Right lung (tissue), 10 donors: ENCODE data around the gene ZCCHC18. TPM values are rescaled to one million over a fixed set of nuclear protein-coding genes. Genes with fewer than 3 reads are reported as not detected.
"Not testable (repeated sequence)": the region's sequence is repeated elsewhere in the genome, so short reads cannot be mapped to it uniquely, and the experiment has no call there.

Experiments used
- DNase-seq, 2 donors: peaks; one replicate each; pipeline ENCODE4 v3.0.0-alpha.2; 2013
- long read RNA-seq, 8 donors: transcript quantifications; one replicate each; lab custom pipeline, GENCODE V29; 2026
- polyA plus RNA-seq, 5 donors: library from polyadenylated mRNA; unstranded; fragments of 120-200 nt; gene quantifications; one replicate each; pipeline versions ENCODE4 v1.2.1 to v1.2.3, GENCODE V29; 2013; ENCODE audit warnings: inconsistent platforms in 1 of 5, low replicate concordance in 1 of 5; ENCODE audit not compliant: insufficient read length in 5 of 5, insufficient read depth in 1 of 5

The ZCCHC18 gene
- polyA plus RNA-seq = 1 to 10 TPM; 3.8 to 6.7 (median 4.8) TPM
- long read RNA-seq, donor 1, partial matches to known transcripts = 0 of 3 reads
- long read RNA-seq, donor 1, other reads (novel, unspliced or antisense) = 0 of 3 reads
- long read RNA-seq, donor 2 = 0 reads
- long read RNA-seq, donor 3 = 0 reads
- long read RNA-seq, donor 4 = 0 reads
- long read RNA-seq, donor 5, partial matches to known transcripts = 0 of 8 reads
- long read RNA-seq, donor 5, other reads (novel, unspliced or antisense) = 0 of 8 reads
- long read RNA-seq, donor 6, partial matches to known transcripts = 0 of 1 reads
- long read RNA-seq, donor 6, other reads (novel, unspliced or antisense) = 0 of 1 reads
- long read RNA-seq, donor 7, partial matches to known transcripts = 0 of 1 reads
- long read RNA-seq, donor 7, other reads (novel, unspliced or antisense) = 0 of 1 reads
- long read RNA-seq, donor 8, partial matches to known transcripts = 8 of 10 reads
- long read RNA-seq, donor 8, other reads (novel, unspliced or antisense) = 0 of 10 reads

DNA sequence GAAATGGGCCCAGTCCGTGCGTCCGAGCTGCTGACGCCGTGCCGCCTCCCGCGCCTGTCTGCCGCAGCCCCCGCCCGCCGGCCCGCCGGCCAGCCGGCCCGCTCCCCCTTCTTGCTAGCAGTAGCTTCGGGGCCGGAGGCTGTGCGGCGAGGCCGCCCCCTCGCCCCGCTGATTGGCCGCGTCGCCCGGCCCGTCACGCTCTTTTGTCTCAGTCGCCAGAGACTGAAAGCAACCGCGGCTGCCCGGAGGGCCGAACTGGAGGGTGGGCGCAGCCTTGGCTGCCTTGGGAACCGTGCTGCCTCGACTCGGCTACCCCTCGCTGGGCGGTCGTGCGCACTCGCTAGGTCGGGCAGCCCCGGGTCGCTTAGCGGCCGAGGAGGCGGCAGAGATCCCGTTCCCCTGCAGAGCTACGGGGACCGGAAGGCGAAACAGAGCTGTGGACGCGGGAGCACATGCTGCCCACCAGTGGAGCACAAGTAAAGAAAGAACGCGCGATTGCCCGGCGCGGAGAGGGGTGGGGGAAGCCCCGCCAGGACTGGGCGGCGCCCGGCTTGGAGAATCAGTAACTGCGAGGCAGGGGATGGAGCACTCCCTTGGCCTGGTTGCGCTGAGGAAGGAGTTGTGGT lies at the start of gene ZCCHC18:
ZCCHC18 (plus strand) TSS at position 198 of the 626 bp plus-strand sequence. CDS start 1,589 bp downstream, outside the sequence.
- peak; percentile 67 to 68 for DNase-seq

DNA sequence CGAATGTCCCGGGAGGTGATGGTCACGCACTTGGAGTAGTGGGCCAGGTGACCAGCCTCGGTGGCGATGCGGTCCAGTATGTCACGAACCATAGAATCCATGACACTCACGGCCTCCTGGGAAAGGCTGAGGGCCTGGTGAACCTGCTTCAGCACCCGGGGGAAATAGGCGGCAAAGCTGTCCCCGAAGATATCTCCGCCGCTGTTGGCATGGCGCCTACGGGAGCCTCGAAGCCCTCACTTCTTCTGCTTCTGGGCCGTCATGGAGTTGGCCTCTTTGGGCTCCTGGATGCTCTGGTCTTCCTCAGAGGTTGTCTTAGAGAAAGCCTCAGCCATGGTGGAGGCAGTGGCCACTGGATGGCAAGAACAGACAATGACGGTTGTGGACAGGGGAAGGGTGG lies 49.7 kb upstream of the ZCCHC18 start:
- not testable (repeated sequence) for DNase-seq

DNA sequence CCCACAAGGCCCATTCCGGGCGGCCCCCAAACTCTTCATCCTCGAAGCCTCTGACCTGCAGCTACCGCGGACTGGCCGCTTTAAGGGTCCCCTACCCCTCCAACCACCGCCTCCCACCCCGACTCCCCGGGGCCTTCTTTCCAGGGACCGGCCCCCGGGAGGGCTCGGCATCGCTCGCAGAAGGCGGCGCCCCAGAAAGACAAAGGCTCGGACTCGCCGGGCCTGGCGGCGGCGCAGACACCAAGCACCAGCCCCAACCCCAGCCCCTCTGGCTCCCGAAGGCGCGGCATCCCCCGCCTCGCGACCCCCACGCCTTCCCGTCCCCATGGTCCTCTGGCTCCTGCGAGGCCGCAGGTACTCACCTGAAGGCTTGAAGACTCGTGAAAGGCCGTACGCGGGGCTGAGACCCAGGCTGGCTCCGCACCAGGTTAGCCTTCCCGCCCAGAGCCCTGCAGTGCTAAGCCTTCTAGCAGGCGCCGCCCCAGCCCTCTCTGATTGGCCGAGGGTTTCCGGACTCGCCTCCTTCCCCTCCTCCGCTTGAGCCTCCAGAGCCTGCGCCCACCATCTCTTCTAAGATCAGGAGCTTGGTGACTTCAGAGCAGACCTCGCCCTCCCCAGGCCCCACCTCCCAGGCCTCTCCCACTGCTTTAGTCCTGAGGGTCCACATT lies 36.4 kb upstream of the ZCCHC18 start, which contains the start of gene TMSB15C:
TMSB15C (minus strand) TSS at position 459 of the 668 bp plus-strand sequence.
- not testable (repeated sequence) for DNase-seq

DNA sequence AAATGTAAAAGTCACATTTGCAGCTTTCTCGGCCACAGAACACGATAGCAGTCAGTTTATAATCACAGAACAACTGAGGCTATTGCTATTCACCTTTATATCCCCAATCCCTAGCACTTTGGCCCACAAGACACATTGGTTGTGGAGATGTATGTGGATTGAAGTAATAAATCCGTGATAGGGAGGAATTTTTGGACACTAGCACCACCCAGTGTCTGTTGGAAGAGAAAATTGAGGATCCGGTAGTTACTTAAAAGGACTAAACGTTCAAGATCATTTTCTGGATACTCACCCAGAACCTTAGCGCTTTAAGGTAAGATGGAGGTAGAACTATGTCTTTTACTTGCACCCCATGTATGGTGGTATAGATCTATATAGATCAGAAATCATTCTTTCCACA lies 34.5 kb upstream of the ZCCHC18 start:
- DNase-seq = not testable (repeated sequence)

DNA sequence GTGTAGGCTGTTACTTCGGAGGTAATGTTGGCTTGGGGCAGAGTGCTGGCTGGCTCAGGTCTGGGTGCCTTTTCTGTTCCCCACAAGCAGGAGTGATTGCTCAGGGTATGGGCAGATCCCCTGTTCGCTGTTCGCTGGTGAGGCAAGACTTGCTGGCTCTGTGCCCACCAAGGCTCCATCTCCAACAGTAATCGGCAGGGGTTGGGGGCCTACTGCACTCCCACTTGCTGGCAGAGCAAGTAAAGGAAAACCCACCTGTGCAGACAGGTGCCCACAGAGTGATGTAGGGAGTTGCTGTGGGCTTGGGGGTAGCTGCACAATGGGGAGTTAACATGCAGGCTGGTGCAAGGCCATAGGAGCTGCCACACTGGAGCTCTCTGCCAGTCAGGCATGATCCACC lies 28.3 kb upstream of the ZCCHC18 start:
- DNase-seq = no peak

DNA sequence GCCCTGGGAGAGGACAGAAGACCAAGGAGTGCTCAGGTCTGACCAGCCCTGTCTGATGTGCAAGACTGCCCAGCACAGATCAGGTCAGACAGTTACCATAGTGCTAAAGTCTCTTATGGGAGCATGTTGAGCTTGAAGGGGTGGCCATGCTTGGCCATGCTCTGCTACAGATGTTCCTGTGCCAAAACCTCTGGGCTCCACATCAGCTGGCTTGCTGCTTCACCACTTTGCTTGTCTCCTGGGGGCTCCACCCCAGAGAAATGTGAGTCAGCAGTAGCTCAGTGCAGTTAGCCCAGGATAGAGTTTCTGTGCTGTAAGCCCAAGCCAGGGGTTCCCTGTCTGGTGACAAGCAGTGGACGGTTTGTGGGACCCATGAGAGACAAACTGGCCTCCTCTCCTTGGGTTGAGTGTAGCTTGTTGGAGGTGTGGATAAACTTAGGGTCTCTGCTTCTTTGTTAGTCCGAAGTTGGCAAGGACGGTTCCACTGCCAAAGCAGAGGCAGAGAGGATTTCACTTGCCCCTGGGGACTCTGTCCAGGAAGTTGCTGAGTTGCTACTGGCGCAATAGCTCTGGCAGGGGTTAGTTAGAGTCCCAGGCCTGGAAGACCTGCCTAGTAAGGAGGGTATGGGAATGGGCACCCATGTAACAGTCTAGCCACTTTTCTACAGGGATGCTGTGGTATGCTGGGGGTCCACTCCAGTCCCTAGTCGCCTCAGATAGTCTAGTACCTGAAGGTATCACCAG lies 27.6 kb upstream of the ZCCHC18 start:
- DNase-seq = no peak

DNA sequence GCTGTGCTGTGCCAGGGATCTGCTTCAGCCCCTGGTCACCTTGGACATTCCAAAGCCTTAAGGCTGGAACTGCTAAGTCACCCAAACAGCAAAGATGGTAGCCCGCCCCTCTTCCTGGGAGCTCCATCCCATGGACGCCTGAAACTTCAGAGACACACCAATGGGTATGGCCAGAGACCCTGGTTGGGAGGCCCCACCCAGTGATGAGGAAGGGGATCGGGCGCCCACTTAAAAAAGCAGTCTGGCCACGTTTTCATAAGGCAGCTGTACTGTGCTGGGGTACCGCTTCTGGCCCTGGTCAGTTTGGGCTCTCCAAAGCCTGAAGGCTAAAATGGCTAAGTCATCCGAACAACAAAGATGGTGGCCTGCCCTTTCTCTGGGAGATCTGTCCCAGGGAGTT lies 26.8 kb upstream of the ZCCHC18 start:
- DNase-seq = no peak

DNA sequence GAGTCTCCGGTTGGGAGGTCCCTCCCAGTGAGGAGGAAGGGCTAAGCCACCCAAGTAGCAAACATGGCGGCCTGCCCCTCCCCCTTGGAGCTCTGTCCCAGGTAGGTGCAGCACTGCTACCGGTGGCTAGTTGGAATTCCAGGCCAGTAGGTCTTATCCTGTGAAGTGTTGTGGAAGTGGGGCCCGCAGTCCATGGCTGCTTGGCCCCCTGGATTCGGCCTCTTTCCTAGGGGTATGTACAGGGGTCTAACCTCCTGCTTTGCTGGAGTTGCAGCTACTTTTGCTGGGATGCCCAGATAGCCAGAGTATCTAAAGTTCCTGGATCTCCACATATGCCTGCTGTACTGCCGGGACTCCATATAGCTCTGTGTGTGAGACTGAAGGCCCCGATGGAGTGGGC lies 26.4 kb upstream of the ZCCHC18 start:
- DNase-seq = no peak

DNA sequence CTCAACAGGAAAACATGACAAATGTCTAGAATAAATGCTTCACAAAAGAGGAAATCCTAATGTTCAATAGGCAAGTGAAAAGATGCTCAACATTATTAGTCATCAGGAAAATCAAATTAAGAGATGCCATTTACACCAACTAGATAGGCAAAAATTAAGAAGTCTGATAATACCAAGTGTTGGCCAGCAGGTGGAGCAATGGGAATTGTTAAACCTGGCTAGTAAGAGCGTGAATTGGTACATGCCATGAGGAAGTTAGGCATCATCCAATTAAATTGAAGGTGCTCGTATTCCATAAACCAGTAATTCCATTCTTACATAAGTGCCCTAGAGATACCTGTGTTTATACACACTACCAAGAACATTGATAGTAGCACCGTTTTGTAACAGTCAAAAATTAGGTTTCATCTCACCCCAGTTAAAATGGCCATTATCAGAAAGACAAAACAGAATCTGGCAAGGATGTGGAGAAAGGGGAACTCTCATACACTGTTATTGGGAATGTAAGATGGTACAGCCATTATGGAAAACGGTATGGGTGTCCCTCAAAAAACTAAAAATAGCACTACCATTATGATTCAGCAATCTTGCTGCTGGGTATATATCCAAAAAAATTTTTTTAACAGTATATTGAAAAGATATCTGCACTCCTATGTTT lies 14.0 kb upstream of the ZCCHC18 start:
- DNase-seq = peak; percentile 14 to 31

DNA sequence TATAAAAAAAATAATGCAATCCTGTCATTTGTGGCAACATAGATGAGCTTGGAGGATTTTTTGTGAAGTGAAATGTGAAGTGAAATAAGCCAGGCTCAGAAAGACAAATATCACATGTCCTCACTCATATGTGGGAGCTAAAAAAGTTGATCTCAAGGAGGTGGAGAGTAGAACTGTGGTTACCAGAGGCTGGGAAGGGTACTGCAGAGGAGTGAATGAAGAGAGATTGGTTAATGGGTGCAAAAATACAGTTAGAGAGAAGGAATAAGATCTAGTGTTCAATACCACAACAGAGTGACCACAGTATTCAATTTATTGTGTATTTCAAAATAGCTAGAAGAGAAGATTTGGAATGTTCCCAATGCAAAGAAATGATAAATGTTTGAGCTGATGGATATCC lies 13.4 kb upstream of the ZCCHC18 start:
- DNase-seq = no peak

DNA sequence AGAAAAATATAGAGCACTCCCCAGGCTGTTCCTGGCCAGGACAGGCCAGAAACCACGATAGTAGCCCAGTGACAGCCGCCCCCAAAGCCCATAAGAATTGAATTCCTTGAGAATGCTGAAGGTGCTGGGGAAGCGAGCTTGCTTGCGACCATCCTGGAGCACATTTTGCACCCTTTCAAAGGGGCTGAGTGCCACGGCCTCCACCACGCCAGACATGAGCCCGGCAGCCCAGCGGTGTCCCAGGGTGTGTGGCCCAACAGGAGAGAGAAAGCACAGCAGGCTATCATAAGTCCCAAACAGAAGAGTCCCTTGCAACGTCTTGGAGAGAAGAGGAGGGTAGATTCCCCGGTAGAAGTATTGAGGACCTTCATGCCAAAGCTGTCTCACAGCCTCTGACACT lies 7.6 kb upstream of the ZCCHC18 start:
- no peak for DNase-seq

DNA sequence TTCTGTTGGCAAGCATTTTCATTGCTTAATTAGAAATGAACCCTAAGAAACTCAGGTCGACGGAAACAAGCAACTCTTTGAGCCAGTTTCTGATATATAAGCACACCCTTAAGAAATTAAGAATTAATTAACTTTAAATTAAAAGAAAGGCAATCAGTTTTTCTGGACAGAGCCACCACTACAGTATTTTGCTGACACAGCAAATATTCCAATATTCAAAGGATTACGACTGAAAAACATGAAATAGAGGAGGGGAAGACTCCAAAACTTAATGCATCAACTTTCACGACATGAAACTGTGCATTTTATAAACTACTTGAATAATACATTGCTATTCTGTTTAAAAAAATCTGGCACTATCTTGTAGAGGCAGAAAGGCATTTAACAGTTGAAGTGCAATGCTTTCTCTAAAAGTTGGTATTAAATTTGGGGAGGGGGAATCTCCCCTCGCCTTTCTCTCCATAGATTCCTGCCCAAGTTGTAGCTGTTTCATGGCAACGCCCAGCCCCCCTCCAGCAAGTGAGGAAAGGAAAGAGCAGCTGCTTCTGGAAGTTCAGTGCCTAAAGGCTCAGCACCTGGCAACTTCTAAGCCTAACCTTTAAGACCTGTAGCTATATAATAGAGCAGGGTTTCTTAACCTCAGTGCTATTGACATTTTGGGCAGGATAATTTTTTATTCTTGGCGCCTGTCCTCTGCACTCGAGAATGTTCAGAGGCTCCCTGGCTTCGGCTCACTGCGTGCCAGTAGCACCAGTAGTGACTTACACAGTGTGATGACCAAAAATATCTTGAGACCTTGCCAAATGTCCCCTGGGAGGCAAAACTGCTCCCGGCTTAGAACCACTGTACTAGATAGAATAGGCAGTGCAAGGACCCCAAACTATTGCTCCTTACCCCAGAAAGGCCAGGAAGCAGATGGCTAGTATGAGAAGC lies 6.7 kb upstream of the ZCCHC18 start:
- DNase-seq = no peak

DNA sequence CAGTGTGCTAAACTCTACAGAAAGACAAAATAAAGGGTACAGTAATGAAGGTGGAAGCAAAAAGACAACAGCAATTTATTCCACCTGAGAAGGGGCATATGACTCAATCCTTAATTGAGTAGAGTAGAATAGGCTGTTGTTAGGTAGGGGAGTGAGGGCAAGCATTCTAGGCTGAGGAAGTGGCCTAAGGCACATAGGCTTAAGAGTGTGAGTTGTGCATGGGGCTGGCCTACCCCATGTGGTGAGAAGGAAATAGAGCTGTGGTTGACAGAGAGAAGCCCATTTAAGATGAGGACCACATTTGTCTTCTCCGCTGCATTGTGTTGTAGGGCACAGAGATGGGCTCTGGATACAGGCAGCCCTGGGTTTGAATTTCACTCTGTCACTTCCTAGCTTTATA lies 3.4 kb upstream of the ZCCHC18 start:
- no peak for DNase-seq

DNA sequence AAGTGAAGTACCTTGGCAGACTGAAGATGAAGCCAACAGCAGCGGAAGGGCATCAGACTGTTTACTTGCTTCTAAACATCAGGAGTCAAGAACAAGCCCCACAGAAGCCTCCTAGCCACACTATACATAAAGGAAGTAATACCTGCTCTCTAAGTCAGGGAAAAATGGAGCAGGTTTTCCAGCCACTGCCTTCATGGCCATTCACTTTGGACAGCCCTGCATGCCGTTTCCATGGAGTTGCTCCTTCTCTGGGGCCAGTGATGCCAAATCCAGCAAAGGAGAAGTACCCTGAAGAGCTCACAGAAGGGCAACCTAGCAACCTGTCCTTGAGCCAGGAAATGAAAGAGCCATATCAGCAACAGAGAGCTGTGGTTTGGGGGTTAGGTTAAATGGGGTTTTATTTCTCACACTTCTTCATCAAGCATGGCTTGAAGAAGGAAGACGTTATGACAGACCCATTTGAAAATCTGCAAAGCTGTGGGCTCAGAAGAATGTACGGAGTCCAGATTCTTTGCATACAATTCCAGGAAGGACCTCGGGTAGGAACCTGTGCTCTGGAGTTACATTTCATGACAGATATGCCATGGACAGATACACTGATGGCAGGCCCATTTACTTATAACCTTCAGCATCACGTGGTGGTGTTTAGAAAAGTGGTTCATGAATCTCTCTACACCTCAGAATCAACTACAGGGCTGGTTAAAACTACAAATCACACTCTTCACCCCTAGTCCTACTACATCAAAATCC lies 1.7 kb upstream of the ZCCHC18 start:
- not testable (repeated sequence) for DNase-seq

DNA sequence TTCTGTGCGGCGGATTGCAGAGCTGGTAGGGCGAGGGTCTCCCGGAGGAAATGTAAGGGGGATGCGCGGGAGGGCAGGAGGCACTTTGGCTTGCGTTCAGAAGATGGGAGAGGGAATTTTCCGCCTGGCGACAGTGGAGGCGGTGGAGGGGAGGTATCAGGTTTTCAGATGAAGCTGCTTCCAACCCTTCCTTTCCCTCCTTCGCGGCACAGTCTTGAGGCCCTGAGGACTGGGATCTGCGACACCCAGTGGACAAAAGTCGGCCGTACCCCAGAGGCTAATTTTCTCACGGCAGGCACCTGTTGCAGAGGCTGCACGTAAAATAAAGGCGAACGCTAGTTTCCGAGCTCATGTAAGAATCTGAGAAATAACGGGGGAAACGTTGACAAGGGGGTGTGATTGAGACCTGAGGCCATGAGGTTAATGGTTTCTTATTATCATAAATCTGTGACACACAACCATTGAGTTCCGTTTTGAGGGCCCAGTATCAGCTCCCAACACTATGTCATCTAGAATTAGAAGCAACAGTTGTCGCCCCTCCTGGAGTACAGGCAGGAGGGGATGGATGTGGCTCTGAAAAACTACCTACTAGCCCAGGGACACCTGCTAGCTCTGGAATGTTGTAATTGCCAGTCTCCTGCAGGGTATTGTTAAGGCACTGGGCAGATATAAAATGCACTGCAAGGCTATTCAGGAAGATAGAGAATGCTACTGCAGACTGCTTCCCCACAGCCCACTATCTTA lies 1.1 kb downstream of the ZCCHC18 start:
- peak; percentile 31 to 36 for DNase-seq

DNA sequence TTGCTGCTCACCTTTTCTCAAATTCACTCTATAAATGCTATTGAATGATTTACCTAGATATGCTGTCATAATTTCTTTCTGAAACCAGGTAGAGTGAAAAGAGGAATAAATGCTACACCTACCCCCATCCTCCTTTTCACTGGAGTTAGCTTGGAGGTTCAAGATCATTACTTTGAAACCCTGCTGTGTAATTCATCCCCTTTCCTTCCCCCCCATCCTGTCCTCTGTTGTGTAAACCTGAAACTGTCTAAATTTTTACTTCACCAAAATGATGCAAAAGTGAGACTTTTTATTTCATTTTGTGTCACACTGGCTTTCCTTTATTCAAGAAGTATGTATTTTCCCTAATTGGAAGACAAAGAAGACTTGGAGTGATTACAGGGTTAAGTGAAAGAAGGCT lies 5.4 kb downstream of the ZCCHC18 start:
- no peak for DNase-seq

DNA sequence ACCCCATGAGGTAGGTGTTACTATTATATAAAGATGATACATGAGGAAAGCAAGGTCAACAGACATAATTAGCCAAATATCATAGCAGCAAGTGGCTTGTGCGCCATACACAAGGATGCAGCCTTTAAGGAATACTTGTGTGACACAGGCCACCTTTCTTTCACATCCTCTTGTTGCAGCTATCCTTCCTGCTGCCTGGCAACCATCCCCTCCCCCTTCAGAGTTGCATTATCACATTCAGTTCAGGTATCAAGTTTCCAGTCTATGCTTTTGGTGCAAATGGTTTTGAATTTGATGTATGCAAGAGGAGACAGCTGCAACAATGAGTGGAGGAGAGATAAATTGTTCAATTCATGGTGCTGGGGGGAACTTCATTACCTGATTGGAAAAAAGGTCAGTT lies 6.4 kb downstream of the ZCCHC18 start:
- no peak for DNase-seq

DNA sequence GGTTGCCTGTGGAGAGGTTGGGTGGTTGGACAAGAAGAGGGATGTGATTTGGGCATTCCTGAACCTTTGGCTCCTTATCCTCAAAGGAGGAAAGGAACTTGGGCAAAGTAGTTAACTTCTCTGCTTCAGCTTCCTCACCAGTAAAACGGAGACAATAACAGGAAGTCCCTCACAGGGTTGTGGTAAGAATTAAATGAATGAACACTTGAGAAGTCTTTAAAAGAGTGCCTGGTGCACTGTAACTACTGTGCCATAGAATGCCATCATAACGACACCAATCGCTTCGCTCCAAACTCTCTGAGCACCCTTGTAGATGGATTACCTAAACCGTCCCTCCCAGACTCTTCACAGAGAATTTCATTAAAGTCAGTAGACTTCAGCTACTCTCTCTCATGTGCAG lies 10.5 kb downstream of the ZCCHC18 start:
- no peak for DNase-seq
